Measurements from ENCODE around the gene ATXN3.
A peak's percentile ranks its signal among the peaks of the same experiment; 100 is the strongest.
"Not testable (repeated sequence)": the region's sequence is repeated elsewhere in the genome, so short reads cannot be mapped to it uniquely, and the experiment has no call there.

Gene ATXN3

GRCh38 chr14:92058006-92058917 is 48.1 kb downstream of the ATXN3 start:
- FAIRE-seq = no peak

GRCh38 chr14:92049781-92050180 is 56.6 kb downstream of the ATXN3 start:
- no peak for FAIRE-seq

GRCh38 chr14:92049221-92049620 is 57.2 kb downstream of the ATXN3 start:
- FAIRE-seq = not testable (repeated sequence)

GRCh38 chr14:92045904-92046303 is 60.5 kb downstream of the ATXN3 start:
- not testable (repeated sequence) for FAIRE-seq

- not testable (repeated sequence) for FAIRE-seq
Measured at GRCh38 chr14:92041766-92042165, 64.6 kb downstream of the ATXN3 start.

- FAIRE-seq = no peak
Measured at GRCh38 chr14:92041203-92041602, 65.2 kb downstream of the ATXN3 start.

- FAIRE-seq = no peak
Measured at GRCh38 chr14:92040431-92041051, 65.8 kb downstream of the ATXN3 start.

- FAIRE-seq = peak; percentile 55
Measured at GRCh38 chr14:92039719-92040430, 66.5 kb downstream of the ATXN3 start, which contains the start of gene TRIP11. Gene TRIP11, minus strand, starts transcription at chr14:92040059. Its CDS starts 374 bp downstream, at chr14:92039685.

GRCh38 chr14:92039063-92039718 is 67.2 kb downstream of the ATXN3 start:
- FAIRE-seq = no peak

- FAIRE-seq = no peak
Measured at GRCh38 chr14:92037989-92038388, 68.4 kb downstream of the ATXN3 start.

GRCh38 chr14:92035890-92036289 is 70.5 kb downstream of the ATXN3 start:
- no peak for FAIRE-seq

GRCh38 chr14:92033906-92034687 is 72.3 kb downstream of the ATXN3 start:
- no peak for FAIRE-seq

- no peak for FAIRE-seq
Measured at GRCh38 chr14:92033433-92033832, 72.9 kb downstream of the ATXN3 start.

- FAIRE-seq = no peak
Measured at GRCh38 chr14:92026548-92027190, 79.7 kb downstream of the ATXN3 start.

- no peak for FAIRE-seq
Measured at GRCh38 chr14:92022036-92022435, 84.3 kb downstream of the ATXN3 start.

GRCh38 chr14:92021523-92021922 is 84.9 kb downstream of the ATXN3 start:
- FAIRE-seq = no peak

- no peak for FAIRE-seq
Measured at GRCh38 chr14:92014040-92014439, 92.3 kb downstream of the ATXN3 start.

GRCh38 chr14:92012121-92012748 is 94.1 kb downstream of the ATXN3 start:
- FAIRE-seq = no peak

GRCh38 chr14:92010644-92011043 is 95.7 kb downstream of the ATXN3 start:
- FAIRE-seq = no peak

- FAIRE-seq = no peak
Measured at GRCh38 chr14:92009604-92010003, 96.8 kb downstream of the ATXN3 start.

Data from A204.1 (cell line).